CD4-positive, CD25-positive, alpha-beta regulatory T cell (primary cell): ENCODE results near the gene S100A11. TPM values are rescaled to one million over a fixed set of nuclear protein-coding genes. Genes with fewer than 3 reads are reported as not detected.

Experiments used
- ATAC-seq, 2 donors: fragments of 150-1000 bp; cut with Tn5 transposase; one replicate each; pipeline ENCODE4 v1.10.0; 2021; ENCODE audit warnings: low read depth in 2 of 2, moderate number of reproducible peaks in 2 of 2, moderate library complexity in 1 of 2
- DNase-seq, 3 donors: peaks; one replicate each; pipeline versions ENCODE4 v3.0.0 to v3.0.0-alpha.2; 2012 to 2022; ENCODE audit warnings: mixed read lengths in 1 of 3
- H3K27ac ChIP-seq: one replicate; pipeline ENCODE4 v1.7.0; 2013; ENCODE audit warnings: mild to moderate bottlenecking, low read length; ENCODE audit not compliant: insufficient read depth, poor library complexity, severe bottlenecking
- H3K27me3 ChIP-seq: one replicate; pipeline ENCODE4 v1.7.0; 2013; ENCODE audit warnings: low read length; ENCODE audit not compliant: control insufficient read depth, insufficient read depth
- H3K36me3 ChIP-seq: one replicate; pipeline ENCODE4 v1.7.0; 2013; ENCODE audit warnings: mild to moderate bottlenecking, low read length, moderate library complexity; ENCODE audit not compliant: control insufficient read depth, insufficient read depth
- H3K4me1 ChIP-seq: 2 replicates; pipeline ENCODE4 v1.7.0; 2013; ENCODE audit warnings: mild to moderate bottlenecking, low read length; ENCODE audit not compliant: insufficient read depth, control insufficient read depth, poor library complexity, severe bottlenecking
- H3K4me3 ChIP-seq: one replicate; pipeline ENCODE4 v1.7.0; 2013; ENCODE audit warnings: low read depth, mild to moderate bottlenecking, low read length, moderate library complexity
- H3K9me3 ChIP-seq, 2 experiments: 1 replicate in 1 of 2; 2 replicates in 1 of 2; pipeline ENCODE4 v1.7.0; 2013; ENCODE audit warnings: low read length in 2 of 2, mild to moderate bottlenecking in 1 of 2, moderate library complexity in 1 of 2; ENCODE audit not compliant: control insufficient read depth in 2 of 2
- H3K27ac Mint-ChIP-seq, 3 donors: one replicate each; pipeline ENCODE4 v1.8.0; 2020 to 2022; ENCODE audit warnings: mild to moderate bottlenecking in 3 of 3, mixed read lengths in 3 of 3, moderate library complexity in 2 of 3
- H3K27me3 Mint-ChIP-seq: one replicate; pipeline ENCODE4 v1.8.0; 2022; ENCODE audit warnings: mild to moderate bottlenecking, mixed read lengths
- H3K36me3 Mint-ChIP-seq: one replicate; pipeline ENCODE4 v1.8.0; 2020; ENCODE audit warnings: mixed read lengths
- H3K4me1 Mint-ChIP-seq, 4 donors: one replicate each; pipeline ENCODE4 v1.8.0; 2020 to 2022; ENCODE audit warnings: mixed read lengths in 4 of 4, mild to moderate bottlenecking in 1 of 4
- H3K4me3 Mint-ChIP-seq, 4 donors: one replicate each; pipeline ENCODE4 v1.8.0; 2020 to 2022; ENCODE audit warnings: mild to moderate bottlenecking in 4 of 4, mixed read lengths in 4 of 4, moderate library complexity in 3 of 4
- H3K9me3 Mint-ChIP-seq, 7 donors: one replicate each; pipeline ENCODE4 v1.8.0; 2020 to 2022; ENCODE audit warnings: mixed read lengths in 7 of 7, mild to moderate bottlenecking in 3 of 7, moderate library complexity in 2 of 7
- polyA plus RNA-seq, 4 donors: library from polyadenylated mRNA; unstranded; fragments of 300-500 nt; fragmentation: Illumina TruSeq; gene quantifications; one replicate each; pipeline ENCODE4 v1.2.3, GENCODE V29; 2021
- total RNA-seq: library from RNA; stranded (reverse); gene quantifications from one replicate; pipeline ENCODE4 v1.2.3, GENCODE V29; 2022

The S100A11 gene
- total and polyA plus RNA-seq, 5 donors from 2014 or later = 80.2 to 676 (median 482) TPM

GRCh38 chr1:152039461-152039860 is 2.7 kb upstream of the S100A11 start:
- peaks cover 0 to 24% (median 11%) of the 10 kb centered on the region in 4 donors for H3K4me1 Mint-ChIP-seq
- Histone ChIP-seq H3K4me3 (no peak overlapping the region), H3K27me3 (peaks cover 14% of the 10 kb centered on the region), H3K27ac (no peak overlapping the region), H3K9me3 (no peaks in the 10 kb centered on the region), H3K4me1 (peaks cover 20% of the 10 kb centered on the region), H3K36me3 (no peaks in the 10 kb centered on the region)
- DNase-seq (no peak), ATAC-seq (no peak)
- no peaks in the 10 kb centered on the region for H3K36me3 Mint-ChIP-seq
- no peaks in the 10 kb centered on the region for H3K9me3 Mint-ChIP-seq
- peak overlapping the region in 1 of 3 donors; percentile 3 for H3K27ac Mint-ChIP-seq
- peaks cover 9% of the 10 kb centered on the region for H3K27me3 Mint-ChIP-seq
- H3K4me3 Mint-ChIP-seq = peak overlapping the region in 1 of 4 donors; percentile 18

GRCh38 chr1:152038871-152039270 is 2.1 kb upstream of the S100A11 start:
- H3K4me3 Mint-ChIP-seq = peak overlapping the region in 1 of 4 donors; percentile 85
- H3K27ac Mint-ChIP-seq = no peak overlapping the region

GRCh38 chr1:152035539-152036266 is 1.1 kb downstream of the S100A11 start:
- Mint-ChIP-seq H3K36me3 (peaks cover 22% of the 10 kb centered on the region), H3K4me3 (peak overlapping the region; percentile 91 to 100 (median 97)), H3K27me3 (peaks cover 9% of the 10 kb centered on the region), H3K9me3 (no peaks in the 10 kb centered on the region), H3K27ac (peak overlapping the region; percentile 95 to 99 (median 98)), H3K4me1 (peaks cover 14 to 51% (median 27%) of the 10 kb centered on the region in 4 donors)
- DNase-seq = peak in 2 of 3 donors; percentile 6 to 45
- peaks cover 30% of the 10 kb centered on the region for H3K36me3 ChIP-seq
- H3K9me3 ChIP-seq = no peaks in the 10 kb centered on the region
- peaks cover 4% of the 10 kb centered on the region for H3K27me3 ChIP-seq
- ATAC-seq = no peak
- peak overlapping the region; percentile 83 for H3K27ac ChIP-seq
- peaks cover 38% of the 10 kb centered on the region for H3K4me1 ChIP-seq
- H3K4me3 ChIP-seq = peak overlapping the region; percentile 98

More at GRCh38 chr1:152038871-152039270, 2.1 kb upstream of the S100A11 start:
- Histone ChIP-seq H3K4me1 (peaks cover 26% of the 10 kb centered on the region), H3K4me3 (no peak overlapping the region), H3K36me3 (peaks cover 1% of the 10 kb centered on the region), H3K9me3 (no peaks in the 10 kb centered on the region), H3K27ac (no peak overlapping the region), H3K27me3 (peaks cover 14% of the 10 kb centered on the region)
- DNase-seq (no peak), ATAC-seq (no peak)
- Mint-ChIP-seq H3K27me3 (peaks cover 9% of the 10 kb centered on the region), H3K36me3 (peaks cover 4% of the 10 kb centered on the region), H3K9me3 (no peaks in the 10 kb centered on the region), H3K4me1 (peaks cover 4 to 30% (median 16%) of the 10 kb centered on the region in 4 donors)

GRCh38 chr1:152034654-152035538 is 1.9 kb downstream of the S100A11 start:
- Mint-ChIP-seq H3K36me3 (peaks cover 26% of the 10 kb centered on the region), H3K9me3 (no peaks in the 10 kb centered on the region), H3K4me3 (peak overlapping the region; percentile 91 to 100 (median 97)), H3K27me3 (peaks cover 9% of the 10 kb centered on the region), H3K4me1 (peaks cover 14 to 51% (median 27%) of the 10 kb centered on the region in 4 donors), H3K27ac (peak overlapping the region; percentile 95 to 99 (median 98))
- Histone ChIP-seq H3K4me3 (peak overlapping the region; percentile 98), H3K27ac (peak overlapping the region; percentile 83), H3K27me3 (peaks cover under 1% of the 10 kb centered on the region), H3K4me1 (peaks cover 38% of the 10 kb centered on the region), H3K9me3 (no peaks in the 10 kb centered on the region), H3K36me3 (peaks cover 34% of the 10 kb centered on the region)
- peak; percentile 37 to 91 (median 71) for DNase-seq
- peak; percentile 78 for ATAC-seq

GRCh38 chr1:152034324-152034653 is 2.5 kb downstream of the S100A11 start:
- ATAC-seq (no peak), DNase-seq (no peak)
- Histone ChIP-seq H3K9me3 (no peaks in the 10 kb centered on the region), H3K36me3 (peaks cover 34% of the 10 kb centered on the region), H3K27me3 (no peaks in the 10 kb centered on the region), H3K4me1 (peaks cover 38% of the 10 kb centered on the region), H3K4me3 (peak overlapping the region; percentile 98), H3K27ac (peak overlapping the region; percentile 83)
- H3K27me3 Mint-ChIP-seq = peaks cover 9% of the 10 kb centered on the region
- H3K9me3 Mint-ChIP-seq = no peaks in the 10 kb centered on the region
- H3K4me3 Mint-ChIP-seq = peak overlapping the region; percentile 91 to 100 (median 97)
- H3K27ac Mint-ChIP-seq = peak overlapping the region; percentile 95 to 99 (median 98)
- H3K36me3 Mint-ChIP-seq = peaks cover 29% of the 10 kb centered on the region
- H3K4me1 Mint-ChIP-seq = peaks cover 14 to 51% (median 28%) of the 10 kb centered on the region in 4 donors

GRCh38 chr1:152029929-152030211 is 6.9 kb downstream of the S100A11 start:
- Mint-ChIP-seq H3K27me3 (peaks cover 4% of the 10 kb centered on the region), H3K4me3 (no peak overlapping the region), H3K9me3 (peaks cover 0 to 3% (median 0%) of the 10 kb centered on the region in 7 donors), H3K27ac (no peak overlapping the region), H3K36me3 (peaks cover 37% of the 10 kb centered on the region), H3K4me1 (peaks cover 18 to 35% (median 27%) of the 10 kb centered on the region in 4 donors)
- peaks cover 22% of the 10 kb centered on the region for H3K4me1 ChIP-seq
- no peak overlapping the region for H3K4me3 ChIP-seq
- peaks cover 34% of the 10 kb centered on the region for H3K36me3 ChIP-seq
- H3K27ac ChIP-seq = no peak overlapping the region
- DNase-seq = no peak
- no peak for ATAC-seq
- no peaks in the 10 kb centered on the region for H3K27me3 ChIP-seq
- no peaks in the 10 kb centered on the region for H3K9me3 ChIP-seq

GRCh38 chr1:152029144-152029928 is 7.5 kb downstream of the S100A11 start:
- H3K27me3 ChIP-seq = no peaks in the 10 kb centered on the region
- H3K9me3 ChIP-seq = no peaks in the 10 kb centered on the region
- ATAC-seq (no peak), DNase-seq (no peak)
- peaks cover 4% of the 10 kb centered on the region for H3K27me3 Mint-ChIP-seq
- H3K27ac Mint-ChIP-seq = peak overlapping the region in 1 of 3 donors; percentile 45
- no peak overlapping the region for H3K4me3 ChIP-seq
- H3K4me1 Mint-ChIP-seq = peaks cover 13 to 30% (median 28%) of the 10 kb centered on the region in 4 donors
- H3K36me3 Mint-ChIP-seq = peaks cover 37% of the 10 kb centered on the region
- H3K4me3 Mint-ChIP-seq = peak overlapping the region in 2 of 4 donors; percentile 45 to 64
- peaks cover 34% of the 10 kb centered on the region for H3K36me3 ChIP-seq
- peaks cover 0 to 3% (median 0%) of the 10 kb centered on the region in 7 donors for H3K9me3 Mint-ChIP-seq
- H3K4me1 ChIP-seq = peaks cover 16% of the 10 kb centered on the region
- H3K27ac ChIP-seq = no peak overlapping the region
